Stimulated activated CD4-positive, alpha-beta T cell treated with anti-CD3 and anti-CD28 coated beads, Interleukin-12 subunit alpha, Interleukin-12 subunit beta, amount 100 ng/mL, for 4 hours (primary cell): ENCODE measurements around the gene SLC1A4.
"Not testable (repeated sequence)": the region's sequence is repeated elsewhere in the genome, so short reads cannot be mapped to it uniquely, and the experiment has no call there.

Experiments used
- DNase-seq: peaks from one replicate; pipeline ENCODE4 v3.0.0-alpha.2; 2020

The SLC1A4 gene

DNA sequence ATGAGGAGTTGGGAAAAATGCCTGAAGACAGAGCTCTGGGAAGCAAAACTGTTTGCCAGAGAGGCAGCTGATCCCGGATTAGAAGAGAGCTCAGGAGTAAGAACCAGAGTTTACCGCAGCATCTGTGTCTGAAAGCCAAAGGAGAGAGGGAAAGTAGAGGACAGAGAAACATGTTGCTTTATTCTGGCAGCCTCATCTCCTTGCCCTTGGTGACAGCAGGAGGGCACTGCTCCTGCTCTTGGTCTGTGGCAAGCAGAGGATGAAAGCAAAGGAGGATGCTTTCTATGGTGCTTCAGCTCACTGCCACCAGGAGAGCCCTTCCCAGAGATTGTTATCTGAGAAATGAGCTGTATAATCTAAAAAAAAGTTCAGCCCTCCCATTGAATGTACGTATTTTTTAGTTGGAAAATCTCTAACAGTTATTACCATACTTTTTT lies 7.7 kb downstream of the SLC1A4 start:
- no peak for DNase-seq

DNA sequence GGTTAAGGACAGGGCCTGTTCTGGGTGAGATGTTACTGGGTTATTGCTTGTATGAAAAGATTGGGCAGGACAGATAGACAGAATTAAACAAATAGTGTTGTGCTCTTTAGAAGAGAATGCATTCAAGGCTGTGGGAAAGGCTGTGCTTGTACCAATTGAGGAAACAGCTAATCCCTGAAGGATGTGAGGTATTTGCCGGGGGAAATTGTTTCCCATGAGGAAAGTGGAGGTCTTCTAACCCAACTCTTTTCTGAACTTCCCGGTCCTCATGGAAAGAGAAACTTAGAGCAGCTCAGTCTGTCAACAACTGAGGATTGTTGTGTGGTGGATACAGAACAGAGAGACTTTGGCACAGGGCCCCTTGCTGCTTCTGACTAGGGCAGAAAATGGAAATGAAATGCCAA lies 9.5 kb downstream of the SLC1A4 start:
- no peak for DNase-seq

DNA sequence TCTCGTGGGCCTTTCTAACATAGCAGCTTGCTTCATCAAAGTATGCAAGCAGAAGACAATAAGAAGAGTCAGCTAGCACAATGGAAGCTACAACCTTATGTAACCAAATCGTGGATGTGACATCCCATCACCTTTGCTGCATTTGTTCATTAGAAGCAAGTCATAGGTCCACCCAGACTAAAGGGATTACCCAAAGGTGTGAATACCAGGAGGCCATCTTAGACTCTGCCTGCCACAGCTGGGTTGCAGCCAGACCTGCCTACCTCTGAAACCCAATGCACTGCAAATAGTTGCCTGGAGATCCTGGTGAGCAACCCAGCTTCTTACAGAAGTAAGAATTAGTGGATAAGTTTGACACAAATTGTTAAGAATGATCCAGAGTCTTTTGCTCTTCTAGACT lies 10.6 kb downstream of the SLC1A4 start:
- no peak for DNase-seq

DNA sequence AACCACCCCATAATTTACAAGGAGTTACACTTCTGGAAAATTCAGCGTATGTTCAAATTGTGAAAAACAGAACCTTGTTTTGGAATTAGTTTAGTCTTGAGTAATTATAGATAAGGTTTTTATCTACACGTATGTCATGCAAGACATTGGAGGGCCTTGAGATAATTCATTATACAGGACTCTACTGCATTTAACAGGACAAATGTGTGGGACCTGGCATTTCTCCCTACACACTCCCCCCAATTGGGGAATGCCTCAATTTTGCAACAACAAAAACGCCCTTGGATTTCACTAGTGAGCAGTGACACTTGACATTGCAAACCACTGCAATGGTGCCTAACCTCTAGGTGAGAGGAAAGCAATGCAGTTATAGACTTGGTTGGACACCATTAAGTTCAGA lies 11.4 kb downstream of the SLC1A4 start:
- DNase-seq: no peak

DNA sequence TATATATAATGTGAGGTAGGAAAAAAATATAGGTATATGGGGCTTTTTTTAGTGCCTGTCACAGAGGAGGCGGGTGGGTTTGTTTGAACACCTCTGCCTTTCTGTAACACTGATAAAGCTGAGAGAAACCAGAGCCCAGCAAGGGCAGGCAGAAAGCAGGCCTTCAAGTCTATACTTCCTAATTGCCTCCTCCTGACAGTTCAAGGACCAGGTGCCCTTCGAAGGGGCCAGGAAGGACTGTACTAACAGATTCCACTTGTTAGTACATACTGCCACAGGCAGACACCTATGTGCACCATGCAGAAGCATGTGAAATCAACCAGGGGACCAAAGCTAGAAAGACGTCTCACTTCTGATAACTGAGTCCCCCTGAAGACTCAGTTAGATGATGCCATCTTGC lies 13.8 kb downstream of the SLC1A4 start:
- no peak for DNase-seq

DNA sequence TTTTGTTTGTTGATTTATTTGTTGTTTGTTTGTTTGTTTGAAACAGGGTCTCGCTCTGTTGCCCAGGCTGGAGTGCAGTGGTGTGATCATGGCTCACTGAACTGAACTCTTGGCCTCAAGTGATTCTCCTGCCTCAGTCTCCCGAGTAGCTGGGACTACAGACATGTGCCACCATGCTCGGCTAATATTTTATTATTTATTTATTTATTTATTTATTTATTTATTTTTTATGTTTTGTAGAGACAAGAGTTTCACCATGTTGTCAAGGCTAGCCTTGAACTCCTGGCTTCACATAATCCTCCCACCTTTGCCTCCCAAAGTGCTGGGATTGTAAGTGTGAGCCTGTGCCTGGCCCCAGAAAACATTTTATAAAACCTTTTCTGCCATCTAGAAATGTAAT lies 15.0 kb downstream of the SLC1A4 start:
- DNase-seq: not testable (repeated sequence)

DNA sequence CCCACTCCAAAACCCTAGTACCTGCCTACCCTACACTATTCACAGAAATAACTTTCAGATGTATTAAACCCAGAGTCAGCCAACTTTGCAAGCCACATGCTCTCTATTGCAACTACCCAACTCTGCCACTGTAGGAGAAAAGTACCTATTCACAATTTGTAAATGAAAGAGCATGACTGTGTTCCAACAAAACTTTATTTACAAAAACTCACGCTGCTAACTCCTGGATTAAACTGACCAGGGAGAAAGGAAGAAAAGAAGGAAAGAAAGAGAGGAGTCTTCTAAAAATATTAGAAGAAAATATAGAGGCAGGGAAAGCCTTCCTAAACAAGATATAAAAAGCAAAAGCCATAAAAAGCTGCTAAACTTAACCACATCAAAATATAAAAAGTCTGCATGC lies 24.6 kb downstream of the SLC1A4 start:
- no peak for DNase-seq

DNA sequence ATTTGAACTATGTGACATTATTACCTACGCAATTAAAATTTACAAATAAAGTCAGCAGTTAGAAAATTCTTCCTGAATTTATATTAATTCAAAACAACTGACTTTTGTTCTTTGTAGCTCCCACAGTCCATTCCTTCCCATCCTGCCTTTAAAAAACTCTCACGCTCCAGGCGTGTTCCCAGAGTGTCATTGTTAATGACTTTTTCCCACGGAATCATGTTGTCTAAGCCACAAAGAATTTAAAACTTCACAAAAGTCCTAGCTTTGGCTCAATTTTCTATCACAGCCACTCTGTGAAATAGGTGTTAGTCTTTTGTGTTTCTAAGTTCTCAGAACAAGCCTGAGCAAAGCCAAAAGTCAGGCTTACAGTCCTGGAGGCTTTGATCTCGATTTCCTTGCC lies 26.5 kb downstream of the SLC1A4 start:
- DNase-seq: no peak

DNA sequence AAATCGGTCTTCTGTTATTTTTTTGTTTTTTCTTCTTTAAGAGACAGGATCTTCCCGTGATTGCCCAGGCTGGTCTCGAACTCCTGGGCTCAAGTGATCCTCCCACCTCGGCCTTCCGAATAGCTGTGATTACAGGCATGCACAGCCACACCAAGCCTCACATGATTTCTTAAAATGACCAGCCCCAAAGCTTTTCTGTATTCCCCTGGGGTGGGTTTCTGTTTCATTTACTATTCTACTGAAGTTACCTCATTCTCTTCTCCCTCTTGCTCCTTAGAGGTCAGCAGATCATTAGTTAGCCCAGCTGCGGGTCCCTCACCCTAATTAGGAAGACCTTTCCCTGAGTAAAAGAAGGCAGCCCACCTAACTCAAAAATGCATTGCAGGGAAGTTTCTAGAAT lies 27.6 kb downstream of the SLC1A4 start:
- no peak for DNase-seq

DNA sequence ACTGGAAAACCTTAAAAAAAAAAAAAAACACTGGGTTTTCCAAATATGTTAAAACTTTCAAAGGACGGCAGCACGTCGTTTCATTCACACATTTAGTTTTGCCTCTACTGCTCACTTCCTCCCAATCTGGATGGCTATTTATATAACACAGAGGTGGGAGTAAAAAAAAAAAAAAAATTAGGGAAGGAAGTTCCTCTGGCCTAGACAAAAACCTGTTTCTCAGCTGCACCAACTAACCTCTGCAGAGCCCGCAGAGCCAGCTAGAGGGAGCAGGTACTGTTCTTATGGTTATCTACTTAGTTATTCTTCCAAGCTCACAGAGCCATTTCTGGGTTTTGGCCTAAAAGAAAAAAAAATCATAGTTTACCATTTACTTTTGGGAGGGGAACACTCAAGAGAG lies 28.1 kb downstream of the SLC1A4 start:
- DNase-seq: no peak

DNA sequence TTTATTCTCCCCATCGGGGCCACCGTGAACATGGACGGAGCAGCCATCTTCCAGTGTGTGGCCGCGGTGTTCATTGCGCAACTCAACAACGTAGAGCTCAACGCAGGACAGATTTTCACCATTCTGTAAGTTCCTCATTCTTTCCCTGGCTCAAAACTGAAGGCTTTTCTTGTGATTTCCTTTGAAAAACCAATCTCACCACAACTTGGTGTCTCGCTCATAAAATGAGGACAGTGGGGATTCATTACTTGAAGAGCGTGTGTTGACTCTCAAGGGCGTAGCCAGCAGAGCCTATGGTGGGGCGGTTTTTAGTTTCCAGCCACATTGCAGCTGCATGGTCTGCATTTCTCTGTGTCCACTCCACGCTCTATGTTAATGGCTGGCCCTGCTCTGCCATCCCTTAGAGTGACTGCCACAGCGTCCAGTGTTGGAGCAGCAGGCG lies 29.0 kb downstream of the SLC1A4 start:
- no peak for DNase-seq

DNA sequence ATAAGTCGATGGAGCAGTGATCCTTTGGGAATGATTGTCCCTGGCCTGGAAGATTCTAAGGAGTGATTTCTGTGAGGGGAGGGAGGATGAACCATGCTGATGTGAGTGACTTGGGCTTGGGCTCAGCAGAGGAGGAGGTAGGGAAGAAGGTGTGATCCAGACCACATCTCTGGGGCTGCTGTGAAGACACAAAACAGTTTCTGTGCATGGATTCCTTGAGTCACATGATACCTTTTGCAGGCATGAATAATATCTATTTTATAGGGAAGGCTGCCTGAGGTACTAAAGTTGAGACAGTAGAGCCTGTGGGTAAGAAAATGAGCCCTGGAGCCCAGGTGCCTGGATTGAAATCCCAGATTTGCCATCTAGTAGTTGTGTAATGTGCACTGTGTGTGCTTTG lies 29.8 kb downstream of the SLC1A4 start:
- no peak for DNase-seq

DNA sequence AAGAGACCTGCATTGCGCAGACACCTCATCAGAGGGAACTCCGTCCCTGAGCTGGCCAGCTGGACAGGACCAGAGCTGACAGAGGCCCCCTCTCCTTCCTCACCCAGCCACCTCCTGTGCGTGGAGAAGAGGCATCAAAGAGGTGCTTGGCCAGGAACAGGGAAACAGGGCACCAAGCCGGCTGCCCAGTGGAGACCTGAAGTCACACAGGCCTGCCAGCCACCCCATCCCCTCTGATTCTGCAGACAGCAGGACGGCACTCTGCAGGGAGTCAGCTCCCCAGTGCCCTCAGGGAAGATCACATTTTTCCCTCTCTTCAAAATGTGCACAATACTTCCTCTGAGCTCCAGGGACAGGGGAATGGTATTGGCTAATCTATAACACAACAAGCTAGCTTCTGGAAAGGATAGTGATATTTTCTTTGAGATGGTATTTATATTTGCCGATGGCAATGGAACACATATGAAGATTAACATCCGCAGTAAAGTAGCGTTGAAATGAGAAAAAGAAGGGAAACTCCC lies 30.5 kb downstream of the SLC1A4 start:
- no peak for DNase-seq

DNA sequence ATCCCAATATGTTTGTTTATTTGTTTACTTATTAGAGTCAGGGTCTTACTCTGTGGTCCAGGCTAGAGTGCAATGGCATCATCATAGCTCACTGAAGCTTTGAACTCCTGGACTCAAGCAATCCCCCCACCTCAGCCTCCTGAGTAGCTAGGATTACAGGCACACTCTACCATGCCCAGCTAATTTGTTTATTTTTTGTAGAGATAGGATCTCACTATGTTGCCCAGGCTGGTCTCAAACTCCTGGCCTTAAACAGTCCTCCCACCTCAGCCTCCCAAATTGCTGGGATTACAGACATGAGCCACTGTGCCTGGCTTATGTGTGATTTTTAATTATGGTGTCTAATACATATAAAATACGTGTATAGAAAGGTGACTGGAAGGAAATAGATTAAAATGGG lies 31.1 kb downstream of the SLC1A4 start:
- not testable (repeated sequence) for DNase-seq

DNA sequence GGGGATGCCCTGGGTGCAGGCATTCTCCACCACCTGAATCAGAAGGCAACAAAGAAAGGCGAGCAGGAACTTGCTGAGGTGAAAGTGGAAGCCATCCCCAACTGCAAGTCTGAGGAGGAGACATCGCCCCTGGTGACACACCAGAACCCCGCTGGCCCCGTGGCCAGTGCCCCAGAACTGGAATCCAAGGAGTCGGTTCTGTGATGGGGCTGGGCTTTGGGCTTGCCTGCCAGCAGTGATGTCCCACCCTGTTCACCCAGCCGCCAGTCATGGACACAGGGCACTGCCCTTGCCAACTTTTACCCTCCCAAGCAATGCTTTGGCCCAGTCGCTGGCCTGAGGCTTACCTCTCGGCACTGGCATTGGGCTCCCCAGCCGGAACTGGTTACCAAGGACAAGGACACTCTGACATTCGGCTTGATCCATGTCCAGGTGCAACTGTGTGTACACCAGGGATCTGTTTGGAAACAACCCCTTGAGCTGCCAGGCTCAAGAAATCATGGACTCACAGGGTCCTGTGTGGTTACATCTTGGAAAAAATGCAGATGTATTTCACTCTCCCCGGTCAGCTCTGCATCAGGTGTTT lies 31.8 kb downstream of the SLC1A4 start:
- DNase-seq: no peak

DNA sequence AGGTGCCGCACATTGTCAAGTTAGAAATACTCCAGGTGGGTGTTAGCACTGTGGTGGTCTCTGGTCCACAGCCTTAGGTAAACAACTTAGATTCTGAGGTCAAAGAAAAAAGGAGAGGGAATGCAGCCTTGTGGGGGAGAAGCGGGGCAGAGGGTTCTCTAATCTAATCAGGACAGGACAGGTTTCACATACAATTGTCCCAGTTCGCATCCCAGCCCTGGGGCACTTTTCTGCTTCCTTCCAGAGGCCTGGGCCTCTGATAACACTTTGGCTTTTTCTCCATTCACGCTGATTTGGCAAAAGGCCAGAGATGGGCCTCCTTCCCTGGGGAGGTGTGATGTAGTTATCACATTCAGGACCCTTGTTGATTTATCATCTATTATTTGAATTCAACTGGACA lies 32.5 kb downstream of the SLC1A4 start:
- no peak for DNase-seq

DNA sequence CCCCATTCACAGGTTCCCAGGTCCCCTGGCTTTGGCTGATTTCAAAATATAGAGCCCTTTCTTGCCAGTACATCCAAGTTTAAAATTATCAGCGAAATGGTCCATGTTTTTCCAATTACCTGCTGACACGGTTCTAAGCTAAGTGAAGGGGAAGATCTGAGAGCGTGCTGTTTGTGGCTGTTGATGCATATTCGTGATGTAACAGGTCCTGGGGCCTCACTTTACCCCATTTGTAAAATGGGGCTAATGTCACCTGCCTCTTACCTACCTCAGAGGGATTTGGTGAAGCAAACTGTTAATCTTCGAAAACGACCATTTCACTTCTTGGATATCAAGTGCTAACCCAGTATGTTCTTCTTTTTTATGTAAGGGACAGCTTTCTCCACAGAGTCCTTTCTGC lies 33.0 kb downstream of the SLC1A4 start:
- DNase-seq: no peak

DNA sequence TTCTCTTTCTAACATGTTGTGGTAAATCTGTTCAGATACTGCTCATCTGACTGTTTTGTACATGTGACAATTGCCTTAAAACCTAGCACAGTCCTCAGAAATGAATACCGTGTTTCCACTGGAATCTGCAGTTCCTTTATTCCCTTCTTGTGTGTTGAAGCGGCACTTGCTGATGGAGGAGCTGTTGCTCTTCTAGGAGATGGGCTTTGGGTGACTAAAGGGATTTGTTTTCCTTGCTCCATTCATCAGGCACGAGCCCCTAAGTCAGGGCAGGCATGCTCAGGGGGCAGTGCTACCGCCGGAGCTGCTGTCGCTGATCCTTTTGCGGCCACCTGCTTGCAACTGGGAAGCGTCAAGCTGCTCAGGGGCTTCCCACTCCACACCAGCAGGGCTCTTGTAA lies 34.5 kb downstream of the SLC1A4 start:
- no peak for DNase-seq

DNA sequence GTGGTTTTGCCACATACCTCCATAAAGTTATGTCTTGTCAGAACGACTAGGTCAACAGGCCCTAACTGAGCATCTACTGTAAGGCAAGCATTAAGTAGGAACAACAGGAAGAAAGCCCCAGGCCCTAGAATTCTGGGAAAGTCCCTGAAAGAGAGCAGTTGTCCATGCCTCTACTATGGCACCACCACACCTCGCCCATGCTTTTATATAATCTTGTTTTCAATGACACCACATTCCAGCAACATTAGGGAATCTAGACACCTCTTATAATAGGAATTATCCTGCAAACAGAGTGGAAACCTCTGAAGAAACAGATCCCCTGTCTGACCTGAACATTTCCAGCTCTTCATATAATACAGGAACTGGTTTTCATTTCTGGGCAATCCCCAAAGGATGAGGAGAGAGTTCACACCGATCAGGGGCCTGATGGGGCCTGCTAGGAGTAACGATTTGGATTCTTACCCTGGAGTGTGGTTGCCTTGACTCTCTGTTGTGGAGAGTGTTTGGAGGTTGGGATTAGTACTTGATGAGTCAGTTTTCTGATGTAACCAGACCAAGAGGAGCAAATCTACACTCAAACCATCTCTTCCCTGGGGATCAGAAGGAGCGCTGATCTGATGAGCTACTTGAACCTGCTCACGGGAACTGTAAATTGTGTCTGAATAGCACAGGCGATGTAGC lies 35.1 kb downstream of the SLC1A4 start:
- no peak for DNase-seq

DNA sequence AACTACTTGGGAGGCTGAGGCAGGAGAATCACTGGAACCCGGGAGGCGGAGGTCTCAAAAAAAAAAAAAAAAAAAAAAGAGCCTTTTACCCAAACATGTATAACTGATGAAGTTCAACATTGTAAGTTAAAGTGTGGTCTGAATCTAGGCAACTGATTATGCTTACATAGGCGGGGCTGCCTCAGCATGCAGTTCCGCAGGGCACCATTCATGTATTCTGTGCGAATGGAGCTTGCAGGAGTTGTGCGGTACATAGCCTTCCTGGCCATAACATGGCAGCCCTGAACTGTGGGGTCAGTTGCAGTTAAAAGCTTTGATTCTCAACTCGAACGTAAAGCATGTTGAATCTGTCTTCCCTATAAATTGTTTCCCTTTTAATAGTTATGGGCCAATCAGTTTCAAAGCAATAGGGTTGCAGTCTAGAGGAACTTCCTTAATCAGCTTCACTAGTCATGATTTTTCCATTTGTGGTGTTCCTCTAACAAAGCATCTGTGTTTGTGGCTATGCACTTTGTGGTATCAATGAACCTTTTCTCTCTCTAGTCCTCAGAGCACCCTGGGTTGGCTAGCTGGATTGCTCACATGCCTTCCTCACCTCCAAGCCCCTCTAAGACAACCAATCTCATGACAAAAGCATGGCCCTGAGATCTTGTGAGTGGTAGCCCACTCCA lies 36.4 kb downstream of the SLC1A4 start:
- DNase-seq: no peak

DNA sequence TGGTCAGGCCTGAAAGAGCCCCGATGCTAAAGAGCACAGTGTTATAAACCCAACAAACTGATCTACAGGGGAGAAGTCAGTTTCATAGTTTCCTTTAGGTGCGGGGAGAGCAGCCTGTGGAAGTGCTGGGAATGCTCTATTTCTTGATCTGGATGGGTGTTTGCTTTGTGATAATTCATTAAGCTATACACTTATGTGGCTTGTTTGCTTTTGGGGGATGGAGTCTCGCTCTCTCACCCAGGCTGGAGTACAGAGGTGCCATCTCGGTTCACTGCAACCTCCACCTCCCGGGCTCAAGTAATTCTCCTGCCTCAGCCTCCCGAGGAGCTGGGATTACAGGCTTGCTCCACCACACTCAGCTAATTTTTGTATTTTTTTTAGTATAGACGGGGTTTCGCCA lies 37.0 kb downstream of the SLC1A4 start:
- no peak for DNase-seq

DNA sequence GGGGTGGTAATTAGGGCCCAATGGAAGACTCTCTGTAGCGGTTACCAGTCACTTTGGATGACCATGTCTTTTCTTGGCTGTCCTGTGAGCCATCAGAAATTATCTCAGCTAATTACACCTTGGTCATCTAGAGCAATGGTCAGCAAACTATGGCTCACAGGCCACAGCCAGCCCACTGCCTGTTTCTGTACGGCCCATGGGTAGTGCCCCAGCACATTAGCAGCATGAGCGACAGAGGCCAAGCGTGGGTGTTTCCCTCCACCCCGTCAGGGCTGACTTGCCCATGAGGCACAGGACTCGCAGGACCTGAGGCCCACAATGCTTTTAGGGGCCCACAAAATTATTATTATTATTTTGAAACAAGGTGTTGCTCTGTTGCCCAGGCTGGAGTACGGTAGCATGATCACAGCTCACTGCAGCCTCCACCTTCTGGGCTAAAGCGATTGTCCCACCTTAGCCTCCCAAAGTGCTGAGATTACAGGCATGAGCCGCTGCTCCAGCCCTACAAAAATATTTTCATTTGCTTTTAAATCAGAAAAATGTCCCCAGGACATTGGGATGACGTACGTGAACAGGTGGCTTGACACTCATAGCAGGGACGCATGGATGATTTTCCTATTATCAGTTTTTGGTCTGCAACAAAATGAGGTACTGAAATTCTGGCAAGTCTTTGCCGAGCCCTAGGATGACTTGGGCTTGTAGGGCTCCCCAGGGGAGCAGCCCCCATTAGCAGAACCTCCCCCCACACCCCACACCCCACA lies 37.7 kb downstream of the SLC1A4 start:
- no peak for DNase-seq

DNA sequence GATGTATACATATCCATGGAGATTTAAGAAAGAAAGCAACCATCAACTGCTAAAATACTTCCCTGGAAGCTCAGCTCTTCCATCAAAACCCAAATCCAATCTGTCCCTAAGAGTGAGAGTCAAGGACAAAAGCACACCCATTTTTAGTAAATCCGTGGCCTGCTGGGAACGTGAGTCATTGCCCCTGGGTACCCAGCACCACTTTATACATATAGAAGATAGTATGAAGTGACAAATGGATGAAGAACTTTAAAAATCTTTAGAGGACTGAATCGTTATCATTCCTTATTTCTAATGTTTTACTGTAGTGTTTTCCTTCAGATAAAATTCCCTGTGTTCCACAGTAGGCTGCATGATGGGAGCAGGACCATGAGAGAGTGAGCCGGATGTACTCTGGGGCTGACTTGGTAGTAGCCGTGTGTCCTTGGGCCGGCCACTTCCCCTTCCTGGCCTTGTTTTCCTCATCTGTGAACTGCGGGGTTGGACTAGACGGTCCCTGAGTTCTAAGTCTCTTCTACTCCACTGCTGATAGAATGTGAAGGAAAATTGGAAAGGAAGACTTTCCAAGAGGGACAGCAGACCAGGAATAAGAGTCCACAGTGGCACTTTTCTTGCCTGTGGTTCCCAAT lies 38.5 kb downstream of the SLC1A4 start:
- no peak for DNase-seq
